SK-N-SH treated with all-trans-retinoic acid at 6 μM for 48 hours (cell line): ENCODE results near the gene RAB21.
A peak's percentile ranks its signal among the peaks of the same experiment; 100 is the strongest.

ENCODE experiments used
- ATAC-seq: fragments of 200-7000 bp; cut with Tn5 transposase; 3 replicates; pipeline ENCODE4 v1.9.1; 2020; ENCODE audit warnings: mild to moderate bottlenecking, moderate library complexity
- BACH2 ChIP-seq: fragments of 250-450 bp; sonication (Bioruptor Pico); IDR thresholded peaks from 2 replicates; pipeline ENCODE4 v1.9.0; 2021; ENCODE audit warnings: mild to moderate bottlenecking, borderline replicate concordance
- CREB5 ChIP-seq: fragments of 250-450 bp; sonication (Bioruptor Pico); IDR thresholded peaks from 2 replicates; pipeline ENCODE4 v1.5.1; 2020; ENCODE audit warnings: low read depth, mild to moderate bottlenecking, moderate library complexity
- CSDC2 ChIP-seq: fragments of 250-450 bp; sonication (Bioruptor Pico); IDR thresholded peaks from 2 replicates; pipeline ENCODE4 v1.5.0; 2020; ENCODE audit warnings: mild to moderate bottlenecking, moderate library complexity
- CSRNP3 ChIP-seq: fragments of 250-450 bp; sonication (Bioruptor Pico); IDR thresholded peaks from 2 replicates; pipeline ENCODE4 v1.5.1; 2021; ENCODE audit warnings: mild to moderate bottlenecking, moderate library complexity
- ESRRG ChIP-seq: fragments of 250-450 bp; sonication (Bioruptor Pico); IDR thresholded peaks from 2 replicates; pipeline ENCODE4 v1.6.1; 2021; ENCODE audit warnings: mild to moderate bottlenecking
- ISL1 ChIP-seq: fragments of 250-450 bp; sonication (Bioruptor Pico); IDR thresholded peaks from 2 replicates; pipeline ENCODE4 v2.1.2; 2022; ENCODE audit warnings: mild to moderate bottlenecking, moderate library complexity
- OSR1 ChIP-seq: fragments of 250-450 bp; sonication (Bioruptor Pico); IDR thresholded peaks from 2 replicates; pipeline ENCODE4 v1.8.0; 2022; ENCODE audit warnings: moderate library complexity, mild to moderate bottlenecking, inconsistent platforms
- PATZ1 ChIP-seq: fragments of 250-450 bp; sonication (Bioruptor Pico); IDR thresholded peaks from 2 replicates; pipeline ENCODE4 v1.8.0; 2020; ENCODE audit warnings: mild to moderate bottlenecking, moderate library complexity, borderline replicate concordance
- SNAI2 ChIP-seq: fragments of 250-450 bp; sonication (Bioruptor Pico); IDR thresholded peaks from 2 replicates; pipeline ENCODE4 v1.5.0; 2020; ENCODE audit warnings: mild to moderate bottlenecking, moderate library complexity
- TCF4 ChIP-seq: fragments of 250-450 bp; sonication (Bioruptor Pico); IDR thresholded peaks from 2 replicates; pipeline ENCODE4 v1.8.0; 2021; ENCODE audit warnings: mild to moderate bottlenecking, moderate library complexity, borderline replicate concordance
- TOX ChIP-seq: fragments of 250-450 bp; sonication (Bioruptor Pico); IDR thresholded peaks from 2 replicates; pipeline ENCODE4 v1.8.0; 2021; ENCODE audit warnings: mild to moderate bottlenecking, moderate library complexity, borderline replicate concordance
- TSHZ2 ChIP-seq: fragments of 250-450 bp; sonication (Bioruptor Pico); IDR thresholded peaks from 2 replicates; pipeline ENCODE4 v1.5.0; 2020; ENCODE audit warnings: mild to moderate bottlenecking, moderate library complexity
- ZFP3 ChIP-seq: fragments of 250-450 bp; sonication (Bioruptor Pico); IDR thresholded peaks from 2 replicates; pipeline ENCODE4 v1.5.0; 2020; ENCODE audit warnings: mild to moderate bottlenecking, moderate library complexity
- ZFP30 ChIP-seq: fragments of 450-650 bp; formaldehyde crosslinking; IDR thresholded peaks from 2 replicates; pipeline ENCODE4 v1.5.0; 2022; ENCODE audit warnings: mild to moderate bottlenecking, moderate library complexity
- ZNF70 ChIP-seq: fragments of 450-650 bp; formaldehyde crosslinking; IDR thresholded peaks from 2 replicates; pipeline ENCODE4 v1.5.0; 2020; ENCODE audit warnings: mild to moderate bottlenecking, moderate library complexity
- ZNF8 ChIP-seq: fragments of 450-650 bp; formaldehyde crosslinking; IDR thresholded peaks from 2 replicates; pipeline ENCODE4 v1.5.0; 2020; ENCODE audit warnings: mild to moderate bottlenecking, moderate library complexity

RAB21 gene

GRCh38 chr12:71708658-71709057, 46.0 kb upstream of the RAB21 start:
- TF ChIP-seq ZNF70 (CRISPR knock-in tag) (no peak), BACH2 (CRISPR knock-in tag) (no peak), CSRNP3 (CRISPR knock-in tag) (no peak), SNAI2 (CRISPR knock-in tag) (no peak), TOX (CRISPR knock-in tag) (no peak), CREB5 (CRISPR knock-in tag) (no peak), ZFP30 (CRISPR knock-in tag) (no peak), TSHZ2 (CRISPR knock-in tag) (no peak), CSDC2 (CRISPR knock-in tag) (no peak), ISL1 (no peak), ESRRG (CRISPR knock-in tag) (no peak), ZNF8 (no peak), OSR1 (CRISPR knock-in tag) (no peak)
- no peak for ATAC-seq

- TF ChIP-seq ZNF8 (no peak), ZNF70 (CRISPR knock-in tag) (no peak), TSHZ2 (CRISPR knock-in tag) (no peak), ISL1 (peak; percentile 34; the same call in 1 of the 2 replicates), ZFP3 (CRISPR knock-in tag) (no peak), TCF4 (CRISPR knock-in tag) (no peak), PATZ1 (CRISPR knock-in tag) (no peak), CSDC2 (CRISPR knock-in tag) (no peak)
- TF ChIP-seq, all 23 proteins: peak for 1
- peak; percentile 98 for ATAC-seq
Measured at GRCh38 chr12:71710276-71711125, 44.2 kb upstream of the RAB21 start.

- ATAC-seq: no peak
- TF ChIP-seq ISL1 (no peak), TCF4 (CRISPR knock-in tag) (no peak), ZNF70 (CRISPR knock-in tag) (no peak)
Measured at GRCh38 chr12:71718611-71719010, 36.1 kb upstream of the RAB21 start.
